Nephron progenitor cell (in vitro differentiated cells): Measurements from ENCODE around the gene NCKAP5L.
A peak's percentile ranks its signal among the peaks of the same experiment; 100 is the strongest.

ENCODE experiments used
- DNase-seq: peaks from one replicate; pipeline ENCODE4 v3.0.0; 2021
- H3K27ac Mint-ChIP-seq: 2 replicates; pipeline ENCODE4 v1.8.0; 2021; ENCODE audit warnings: mild to moderate bottlenecking, moderate library complexity, mixed read lengths
- H3K27me3 Mint-ChIP-seq: 2 replicates; pipeline ENCODE4 v1.8.0; 2021; ENCODE audit warnings: mild to moderate bottlenecking, low read depth, mixed read lengths; ENCODE audit not compliant: poor library complexity
- H3K36me3 Mint-ChIP-seq: 2 replicates; pipeline ENCODE4 v1.8.0; 2021; ENCODE audit warnings: low read depth, mixed read lengths
- H3K4me1 Mint-ChIP-seq: 2 replicates; pipeline ENCODE4 v1.8.0; 2021; ENCODE audit warnings: mixed read lengths
- H3K4me3 Mint-ChIP-seq: 2 replicates; pipeline ENCODE4 v1.8.0; 2021; ENCODE audit warnings: mild to moderate bottlenecking, moderate library complexity, mixed read lengths
- H3K9me3 Mint-ChIP-seq: 2 replicates; pipeline ENCODE4 v1.8.0; 2021; ENCODE audit warnings: mild to moderate bottlenecking, moderate library complexity, mixed read lengths
- CTCF ChIP-seq: fragments of 200-600 bp; sonication (generic); IDR thresholded peaks from 2 replicates; pipeline ENCODE4 v1.5.0; 2021; ENCODE audit warnings: antibody characterized with exemption

NCKAP5L gene

GRCh38 chr12:49854976-49855375 lies 26.8 kb upstream of the NCKAP5L start:
- Mint-ChIP-seq H3K9me3 (peaks cover 26% of the 10 kb centered on the region), H3K27me3 (peaks cover 62% of the 10 kb centered on the region), H3K36me3 (peaks cover 4% of the 10 kb centered on the region), H3K4me1 (no peaks in the 10 kb centered on the region), H3K4me3 (no peak overlapping the region), H3K27ac (no peak overlapping the region)
- no peak for DNase-seq
- TF ChIP-seq CTCF, result no peak

- Mint-ChIP-seq H3K9me3 (peaks cover 13% of the 10 kb centered on the region), H3K27ac (no peak overlapping the region), H3K27me3 (peaks cover 67% of the 10 kb centered on the region), H3K4me3 (no peak overlapping the region), H3K36me3 (no peaks in the 10 kb centered on the region), H3K4me1 (no peaks in the 10 kb centered on the region)
- no peak for TF ChIP-seq CTCF
- no peak for DNase-seq
These were observed 25.5 kb upstream of the NCKAP5L start for GRCh38 chr12:49853671-49854070.

GRCh38 chr12:49847161-49847560 lies 18.9 kb upstream of the NCKAP5L start:
- Mint-ChIP-seq H3K4me1 (peaks cover 11% of the 10 kb centered on the region), H3K27me3 (peaks cover 45% of the 10 kb centered on the region), H3K36me3 (no peaks in the 10 kb centered on the region), H3K4me3 (no peak overlapping the region), H3K9me3 (no peaks in the 10 kb centered on the region), H3K27ac (no peak overlapping the region)
- TF ChIP-seq CTCF, result no peak
- DNase-seq, result no peak

GRCh38 chr12:49846032-49846431 lies 17.8 kb upstream of the NCKAP5L start:
- Mint-ChIP-seq H3K9me3 (no peaks in the 10 kb centered on the region), H3K27me3 (peaks cover 34% of the 10 kb centered on the region), H3K27ac (no peak overlapping the region), H3K4me3 (no peak overlapping the region), H3K4me1 (peaks cover 22% of the 10 kb centered on the region), H3K36me3 (no peaks in the 10 kb centered on the region)
- TF ChIP-seq CTCF, result no peak
- DNase-seq, result no peak

- peaks cover 31% of the 10 kb centered on the region for H3K4me1 Mint-ChIP-seq
- H3K4me3 Mint-ChIP-seq, result peak overlapping the region; percentile 91
- no peak overlapping the region for H3K27ac Mint-ChIP-seq
- no peaks in the 10 kb centered on the region for H3K9me3 Mint-ChIP-seq
- peaks cover 17% of the 10 kb centered on the region for H3K27me3 Mint-ChIP-seq
- H3K36me3 Mint-ChIP-seq, result no peaks in the 10 kb centered on the region
- DNase-seq, result no peak
- TF ChIP-seq CTCF, result no peak
These were observed 15.7 kb upstream of the NCKAP5L start for GRCh38 chr12:49843876-49844437.

GRCh38 chr12:49843411-49843810 lies 15.2 kb upstream of the NCKAP5L start:
- Mint-ChIP-seq H3K9me3 (no peaks in the 10 kb centered on the region), H3K27ac (peak overlapping the region; percentile 79), H3K27me3 (peaks cover 12% of the 10 kb centered on the region), H3K4me1 (peaks cover 31% of the 10 kb centered on the region), H3K36me3 (no peaks in the 10 kb centered on the region), H3K4me3 (peak overlapping the region; percentile 91)
- TF ChIP-seq CTCF, result no peak
- no peak for DNase-seq
